GM18505 (cell line): ENCODE results near the gene USP9X.
"Not testable (repeated sequence)": the region's sequence is repeated elsewhere in the genome, so short reads cannot be mapped to it uniquely, and the experiment has no call there.

Source experiments
- ATAC-seq: cut with Tn5 transposase; IDR thresholded peaks from one replicate; pipeline ENCODE4 v1.9.1; 2021; ENCODE audit not compliant: unreplicated experiment
- POLR2A ChIP-seq: IDR thresholded peaks from 4 replicates; pipeline ENCODE4 v1.6.1; 2011; ENCODE audit warnings: borderline replicate concordance; ENCODE audit not compliant: insufficient read depth, insufficient read length; ENCODE audit errors: extremely low read depth

Gene USP9X

DNA sequence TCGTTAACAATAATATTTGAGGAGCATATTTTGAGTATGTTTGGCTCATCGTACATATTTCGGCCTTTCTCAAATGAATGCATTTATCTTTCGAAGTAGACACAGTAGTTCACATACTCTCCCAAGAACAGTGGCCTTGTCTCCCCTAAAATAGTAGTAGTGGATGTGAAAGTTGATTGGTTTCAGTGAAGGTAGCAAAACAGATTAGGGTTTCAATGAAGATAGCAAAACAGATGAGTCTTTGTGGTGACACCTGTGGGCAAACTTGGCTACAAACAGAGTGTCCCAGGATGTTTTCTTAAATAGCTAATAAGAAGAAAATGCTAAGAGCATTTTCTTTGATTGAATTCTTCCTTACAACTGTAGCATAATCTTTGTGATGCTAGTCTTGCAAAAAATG is 67.0 kb downstream of the USP9X start:
- TF ChIP-seq POLR2A, result no peak

DNA sequence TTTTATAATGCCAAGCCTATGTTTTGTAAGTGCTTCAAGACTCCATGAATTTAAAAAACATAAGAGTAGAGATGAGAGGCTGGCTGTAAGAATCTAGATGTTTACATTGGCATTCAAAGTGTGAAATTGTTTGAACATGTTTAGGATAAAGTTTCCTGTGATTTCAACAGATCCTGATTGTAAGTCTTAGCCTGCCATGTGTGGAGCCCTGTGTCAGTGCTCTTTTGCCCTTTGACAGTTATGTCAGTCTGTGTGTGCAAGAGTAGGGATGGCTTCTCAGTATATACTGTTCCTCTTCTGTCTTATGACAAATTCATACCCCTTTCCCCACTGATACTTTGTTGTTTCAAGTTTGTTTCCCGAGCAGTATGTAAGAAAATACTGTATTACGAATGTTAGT is 68.2 kb downstream of the USP9X start:
- TF ChIP-seq POLR2A, result no peak
- no peak for ATAC-seq

More for the DNA sequence above, 67.0 kb downstream of the USP9X start:
- ATAC-seq, result no peak

DNA sequence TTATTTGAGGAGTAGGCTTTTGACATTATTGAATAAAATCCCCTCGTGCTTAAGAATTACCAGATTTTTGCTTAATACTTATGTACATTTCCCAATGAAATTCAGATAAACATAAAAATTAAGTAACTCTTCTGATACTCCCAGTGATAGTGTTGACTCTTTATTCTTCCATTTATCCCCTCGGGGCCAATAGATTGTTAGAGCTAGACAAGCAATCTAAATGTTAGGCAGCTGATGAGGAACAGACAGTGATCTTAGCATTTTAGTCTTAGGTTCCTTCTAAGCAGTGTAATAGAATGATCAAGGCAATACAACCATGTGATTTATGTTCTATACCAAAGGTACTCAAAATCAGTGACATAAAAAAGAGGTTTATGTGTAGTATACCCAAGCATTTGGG is 68.7 kb downstream of the USP9X start:
- TF ChIP-seq POLR2A, result no peak
- no peak for ATAC-seq

DNA sequence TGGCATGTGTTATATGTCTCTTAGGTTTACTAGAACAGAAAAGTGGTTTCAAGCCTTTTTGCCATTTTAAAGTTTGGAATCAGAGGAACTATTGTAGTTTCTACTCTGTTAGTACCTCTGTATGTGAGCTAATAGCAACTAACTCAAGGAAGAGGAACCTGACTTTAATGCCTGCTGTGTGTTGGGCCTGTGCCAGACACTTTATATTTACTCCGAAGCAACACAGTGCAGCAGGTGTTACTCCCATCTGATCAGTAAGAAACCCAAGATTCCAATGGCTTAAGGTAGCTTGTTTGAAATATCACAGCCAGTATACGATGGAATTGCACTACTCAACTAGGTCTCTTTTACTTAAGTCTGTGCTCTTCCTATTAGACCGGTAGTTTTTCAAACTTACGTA is 79.2 kb downstream of the USP9X start:
- TF ChIP-seq POLR2A, result no peak
- ATAC-seq, result no peak

DNA sequence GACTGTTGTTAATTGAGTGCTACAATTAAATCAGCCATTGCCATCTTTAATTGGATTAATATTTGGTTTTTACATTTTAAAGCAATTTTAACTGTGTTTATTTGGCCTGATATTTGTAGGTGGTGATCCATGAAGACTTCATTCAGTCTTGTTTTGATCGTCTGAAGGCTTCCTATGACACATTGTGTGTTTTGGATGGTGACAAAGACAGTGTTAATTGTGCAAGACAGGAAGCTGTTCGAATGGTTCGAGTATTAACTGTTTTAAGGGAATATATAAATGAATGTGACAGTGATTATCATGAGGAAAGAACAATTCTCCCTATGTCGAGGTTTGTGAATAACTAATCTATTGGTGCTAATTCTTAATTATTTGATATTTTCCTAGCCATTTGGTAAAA is 82.6 kb downstream of the USP9X start:
- no peak for ATAC-seq
- TF ChIP-seq POLR2A, result no peak

DNA sequence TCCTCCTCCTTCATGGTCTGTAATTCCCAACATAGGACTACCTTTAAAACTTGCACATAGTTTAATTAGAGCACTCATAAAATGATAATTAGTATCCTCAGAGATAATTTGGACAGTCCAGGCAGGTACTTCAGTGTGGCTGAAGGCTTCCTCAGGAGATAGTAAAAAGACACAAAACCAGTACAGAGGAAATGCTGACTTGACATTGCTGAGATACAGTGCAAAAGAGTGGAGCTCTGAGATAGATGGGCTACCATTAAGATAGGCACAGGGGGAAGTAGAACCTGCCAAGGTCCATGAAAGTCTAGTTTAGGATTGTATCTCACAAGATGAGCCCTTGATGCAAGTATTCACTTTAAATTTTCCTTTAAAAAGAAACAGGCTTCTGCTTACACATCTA is 91.0 kb downstream of the USP9X start:
- no peak for ATAC-seq
- TF ChIP-seq POLR2A, result no peak

DNA sequence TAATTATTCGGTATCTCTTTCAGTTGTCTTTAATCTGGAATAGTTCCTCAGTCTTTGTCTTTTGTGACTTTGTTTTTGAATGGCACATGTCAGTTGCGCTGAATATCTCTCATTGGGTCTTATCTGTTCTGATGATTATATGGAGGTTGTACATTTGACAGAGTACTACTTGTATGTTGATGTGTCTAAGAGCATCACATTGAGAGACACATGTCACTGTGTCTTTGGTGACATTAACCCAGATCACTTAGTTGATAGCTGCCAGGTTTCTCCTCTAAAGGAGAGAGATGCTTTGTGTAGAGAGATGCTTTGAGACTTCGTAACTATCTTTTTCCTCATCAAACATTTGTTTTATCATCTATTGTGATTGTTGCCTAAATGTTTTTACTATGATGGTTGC is 92.1 kb downstream of the USP9X start:
- TF ChIP-seq POLR2A, result no peak
- ATAC-seq, result no peak

DNA sequence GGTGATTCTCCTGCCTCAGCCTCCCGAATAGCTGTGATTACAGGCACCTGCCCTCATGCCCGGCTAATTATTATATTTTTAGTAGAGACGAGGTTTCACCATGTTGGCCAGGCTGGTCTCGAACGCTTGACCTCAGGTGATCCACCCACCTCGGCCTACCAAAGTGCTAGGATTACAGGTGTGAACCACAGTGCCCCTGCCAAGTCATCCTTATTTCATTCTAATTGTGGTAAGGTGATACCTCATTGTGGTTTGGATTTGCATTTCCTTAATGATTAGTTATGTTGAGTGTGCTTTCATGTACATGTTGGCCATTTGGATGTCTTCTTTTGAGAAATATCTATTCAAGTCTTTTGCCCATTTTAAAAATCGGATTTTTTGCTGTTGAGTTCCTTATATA is 93.0 kb downstream of the USP9X start:
- TF ChIP-seq POLR2A, result no peak
- ATAC-seq, result no peak

DNA sequence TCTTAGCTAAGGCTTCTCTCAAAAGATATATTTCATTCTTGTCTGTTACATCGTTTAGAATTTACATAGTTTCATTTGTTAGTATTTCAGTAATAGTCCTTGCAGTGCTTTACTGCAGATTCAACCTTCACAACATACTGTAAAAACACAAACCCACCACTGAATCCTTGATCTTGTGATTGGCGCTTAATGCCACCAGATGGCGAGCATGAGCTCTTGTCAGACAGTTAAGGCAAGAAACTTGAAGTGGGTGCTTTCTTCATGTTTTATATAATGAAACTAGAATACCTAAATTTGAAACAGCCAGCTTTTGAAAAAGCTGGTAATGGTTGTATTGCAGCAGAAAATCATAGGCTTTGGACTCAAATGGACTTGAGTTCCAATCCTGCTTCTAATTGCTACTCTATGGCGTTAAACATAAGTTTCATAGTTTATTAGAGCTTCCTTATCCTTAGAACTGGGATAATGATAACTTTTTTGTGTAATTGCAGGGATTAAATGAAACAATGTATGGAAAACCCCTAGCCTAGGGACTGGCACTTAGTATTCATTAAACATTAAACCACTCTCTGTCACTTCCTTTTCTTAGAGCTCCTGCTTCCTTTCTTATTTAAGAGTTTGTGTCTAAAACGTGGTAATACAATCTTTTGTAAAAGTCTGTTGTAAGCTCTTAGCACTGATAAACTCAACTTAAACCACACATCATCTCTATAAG is 95.1 kb downstream of the USP9X start:
- no peak for TF ChIP-seq POLR2A
- ATAC-seq, result no peak

DNA sequence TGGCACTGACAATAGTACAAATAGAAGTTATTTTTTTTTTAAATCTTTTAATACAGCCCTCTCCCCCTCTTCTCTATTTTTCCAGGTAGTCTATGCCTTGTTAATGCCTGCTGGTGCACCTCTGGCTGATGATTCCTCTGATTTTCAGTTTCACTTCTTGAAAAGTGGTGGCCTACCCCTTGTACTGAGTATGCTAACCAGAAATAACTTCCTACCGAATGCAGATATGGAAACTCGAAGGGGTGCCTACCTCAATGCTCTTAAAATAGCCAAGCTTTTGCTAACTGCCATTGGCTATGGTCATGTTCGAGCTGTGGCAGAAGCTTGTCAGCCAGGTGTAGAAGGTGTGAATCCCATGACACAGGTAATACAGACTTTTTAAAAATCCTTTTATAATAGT is 99.1 kb downstream of the USP9X start:
- ATAC-seq, result peak; percentile 63
- no peak for TF ChIP-seq POLR2A

DNA sequence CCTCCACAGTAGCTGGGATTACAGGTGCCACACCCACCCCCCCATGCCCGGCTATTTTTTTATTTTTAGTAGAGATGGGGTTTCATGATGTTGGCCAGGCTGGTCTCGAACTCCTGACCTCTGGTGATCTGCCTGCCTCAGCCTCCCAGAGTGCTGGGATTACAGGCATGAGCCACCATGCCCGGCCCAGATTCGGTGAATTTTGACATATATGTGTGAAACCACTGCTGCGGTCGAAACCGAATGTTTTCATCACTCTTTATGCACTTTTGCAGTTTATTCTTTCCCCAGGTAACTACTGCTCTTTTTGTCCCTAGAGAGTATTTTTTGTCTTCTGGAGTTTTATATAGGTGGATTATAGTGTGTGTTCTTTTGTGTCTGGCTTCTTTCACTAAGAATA is 101.7 kb downstream of the USP9X start:
- not testable (repeated sequence) for ATAC-seq

DNA sequence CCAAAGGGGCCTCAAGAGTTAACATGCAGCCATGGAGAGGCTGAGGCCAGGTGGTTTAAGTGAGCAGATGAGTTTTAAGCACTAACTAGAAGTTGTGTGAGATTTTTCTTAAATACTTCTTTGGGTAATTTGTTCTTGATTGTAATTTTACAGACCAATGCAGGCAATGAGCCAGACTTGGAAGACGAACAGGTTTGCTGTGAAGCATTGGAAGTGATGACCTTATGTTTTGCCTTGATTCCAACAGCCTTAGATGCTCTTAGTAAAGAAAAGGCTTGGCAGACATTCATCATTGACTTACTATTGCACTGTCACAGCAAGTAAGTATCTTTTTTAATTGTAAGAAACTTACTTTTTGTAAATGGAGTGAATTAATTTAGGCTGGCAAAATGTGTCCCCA is 103.9 kb downstream of the USP9X start:
- no peak for TF ChIP-seq POLR2A
- ATAC-seq, result no peak

DNA sequence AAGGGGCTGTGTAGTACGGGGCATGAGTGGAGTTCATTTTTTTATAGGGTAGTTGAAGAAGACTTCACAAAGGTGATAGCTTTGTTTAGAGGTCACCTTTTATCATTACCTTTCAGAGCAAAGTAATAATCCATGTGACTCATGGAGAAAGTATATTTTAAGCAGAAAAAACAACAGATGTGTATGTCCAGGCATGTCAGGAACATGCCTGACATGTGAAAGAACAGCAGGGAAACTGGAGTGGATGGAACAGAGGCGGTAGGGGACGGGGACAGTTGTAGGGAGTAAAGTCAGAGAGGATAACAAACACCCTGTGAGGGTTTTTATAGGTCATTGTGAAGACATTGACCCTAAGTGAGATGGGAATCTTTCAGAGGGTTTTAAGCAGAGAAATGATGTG is 107.6 kb downstream of the USP9X start:
- ATAC-seq, result no peak
- no peak for TF ChIP-seq POLR2A

DNA sequence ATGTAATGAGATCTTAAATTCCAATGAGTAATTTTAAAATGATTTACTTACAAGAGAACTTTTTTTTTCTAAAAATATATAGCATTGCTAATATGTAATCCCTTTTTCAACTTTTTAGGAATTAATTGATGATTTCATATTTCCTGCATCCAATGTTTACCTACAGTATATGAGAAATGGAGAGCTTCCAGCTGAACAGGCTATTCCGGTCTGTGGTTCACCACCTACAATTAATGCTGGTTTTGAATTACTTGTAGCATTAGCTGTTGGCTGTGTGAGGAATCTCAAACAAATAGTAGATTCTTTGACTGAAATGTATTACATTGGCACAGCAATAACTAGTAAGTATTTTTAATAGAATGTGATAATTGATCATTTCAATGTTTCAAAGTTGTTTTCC is 113.2 kb downstream of the USP9X start:
- TF ChIP-seq POLR2A, result no peak
- ATAC-seq, result no peak

DNA sequence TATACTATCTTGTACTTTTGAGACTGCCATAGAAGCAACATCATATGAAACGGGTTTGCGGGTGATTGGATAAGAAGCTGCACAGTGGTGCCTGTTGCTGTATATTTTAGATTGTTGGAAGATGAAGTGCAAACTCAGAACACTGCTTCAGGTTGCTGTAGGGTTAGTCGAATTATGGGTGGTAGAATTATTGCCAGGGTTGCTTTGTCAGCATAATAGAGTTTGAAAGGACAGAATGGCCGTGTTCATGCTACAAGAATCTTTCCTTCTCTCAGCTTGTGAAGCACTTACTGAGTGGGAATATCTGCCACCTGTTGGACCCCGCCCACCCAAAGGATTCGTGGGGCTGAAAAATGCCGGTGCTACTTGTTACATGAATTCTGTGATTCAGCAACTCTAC is 115.5 kb downstream of the USP9X start:
- no peak for TF ChIP-seq POLR2A
- ATAC-seq, result no peak
